KMS-11 (cell line): Measurements from ENCODE around the gene ZFP36L2.

Experiments used
- H2AFZ ChIP-seq: fragments of 200-600 bp; sonication (generic); 2 replicates; pipeline ENCODE4 v1.6.1; 2016; ENCODE audit warnings: antibody characterized with exemption, mixed run types, low read depth
- H3K27ac ChIP-seq: fragments of 200-600 bp; sonication (generic); 2 replicates; pipeline ENCODE4 v1.6.1; 2016; ENCODE audit warnings: mild to moderate bottlenecking, mixed run types
- H3K27me3 ChIP-seq: fragments of 200-600 bp; sonication (generic); 2 replicates; pipeline ENCODE4 v1.6.1; 2017; ENCODE audit warnings: mild to moderate bottlenecking, low read depth, mixed run types, moderate library complexity; ENCODE audit not compliant: insufficient read depth
- H3K36me3 ChIP-seq: fragments of 200-600 bp; sonication (generic); 2 replicates; pipeline ENCODE4 v1.6.1; 2017; ENCODE audit warnings: mild to moderate bottlenecking, mixed run types; ENCODE audit not compliant: insufficient read depth
- H3K4me1 ChIP-seq: fragments of 200-600 bp; sonication (generic); 2 replicates; pipeline ENCODE4 v1.6.1; 2016; ENCODE audit warnings: mild to moderate bottlenecking, low read depth, mixed run types; ENCODE audit not compliant: poor library complexity, severe bottlenecking
- H3K4me2 ChIP-seq: fragments of 200-600 bp; sonication (generic); 2 replicates; pipeline ENCODE4 v1.7.0; 2016; ENCODE audit warnings: mild to moderate bottlenecking, mixed run types
- H3K4me3 ChIP-seq: fragments of 200-600 bp; sonication (generic); IDR thresholded peaks from 2 replicates; pipeline ENCODE4 v1.6.1; 2017; ENCODE audit warnings: low read depth, low read length, mixed read lengths; ENCODE audit not compliant: insufficient read depth
- H3K79me2 ChIP-seq: fragments of 200-600 bp; sonication (generic); 2 replicates; pipeline ENCODE4 v1.6.1; 2016; ENCODE audit warnings: low read depth, mixed run types; ENCODE audit not compliant: insufficient read depth
- H3K9ac ChIP-seq: fragments of 200-600 bp; sonication (generic); 2 replicates; pipeline ENCODE4 v1.6.1; 2016; ENCODE audit warnings: mild to moderate bottlenecking, mixed run types
- H4K20me1 ChIP-seq: fragments of 200-600 bp; sonication (generic); 2 replicates; pipeline ENCODE4 v1.6.1; 2016; ENCODE audit warnings: mild to moderate bottlenecking, mixed run types; ENCODE audit not compliant: insufficient read depth
- CTCF ChIP-seq: fragments of 200-600 bp; sonication (generic); conservative IDR thresholded peaks from 2 replicates; pipeline ENCODE4 v1.6.1; 2017; ENCODE audit warnings: low read depth, mild to moderate bottlenecking, antibody characterized with exemption, low read length, moderate library complexity, mixed read lengths

The ZFP36L2 gene

DNA sequence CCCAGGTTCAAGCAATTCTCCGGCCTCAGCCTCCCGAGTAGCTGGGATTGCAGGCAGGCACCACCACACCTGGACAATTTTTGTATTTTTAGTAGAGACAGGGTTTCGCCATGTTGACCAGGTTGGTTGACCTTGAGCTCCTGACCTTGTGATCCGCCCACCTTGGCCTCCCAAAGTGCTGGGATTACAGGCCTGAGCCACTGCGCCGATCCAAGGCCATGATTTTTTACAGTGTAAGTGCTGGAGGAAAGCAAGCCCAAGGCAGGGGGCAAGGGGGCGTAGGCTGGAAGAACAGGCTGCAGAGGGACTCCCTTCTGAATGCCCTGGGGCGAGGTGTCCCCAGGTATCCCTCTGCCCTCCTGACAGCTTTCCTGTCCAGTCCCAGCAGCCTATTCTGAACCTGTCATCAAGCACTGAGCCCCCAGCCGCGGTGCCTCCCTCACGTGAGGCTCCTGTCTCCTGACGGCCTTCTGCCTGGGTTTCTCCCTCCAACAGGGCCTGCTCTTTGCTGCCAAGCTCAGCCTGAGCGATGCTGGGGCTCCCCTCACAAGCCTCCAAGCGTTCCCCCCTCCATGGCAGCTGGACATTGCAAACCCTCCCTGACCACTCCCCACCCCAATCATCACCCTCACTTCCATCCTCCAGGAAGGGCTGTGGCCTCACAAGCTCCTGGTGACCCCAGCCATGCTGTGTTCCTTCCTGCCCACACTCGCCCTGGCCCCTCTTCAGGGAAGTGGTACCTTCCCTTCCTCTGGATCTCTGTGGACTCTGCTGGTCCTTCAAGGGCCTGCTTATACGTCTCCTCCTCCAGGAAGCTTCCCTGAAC lies 37.6 kb downstream of the ZFP36L2 start:
- no peak for TF ChIP-seq CTCF
- Histone ChIP-seq H3K4me2 (no peak overlapping the region), H2AFZ (no peak overlapping the region), H3K9ac (no peak overlapping the region), H3K27ac (no peak overlapping the region), H3K79me2 (no peaks in the 10 kb centered on the region), H4K20me1 (no peaks in the 10 kb centered on the region), H3K4me1 (peaks cover 5% of the 10 kb centered on the region), H3K4me3 (no peak overlapping the region), H3K27me3 (no peaks in the 10 kb centered on the region), H3K36me3 (no peaks in the 10 kb centered on the region)

DNA sequence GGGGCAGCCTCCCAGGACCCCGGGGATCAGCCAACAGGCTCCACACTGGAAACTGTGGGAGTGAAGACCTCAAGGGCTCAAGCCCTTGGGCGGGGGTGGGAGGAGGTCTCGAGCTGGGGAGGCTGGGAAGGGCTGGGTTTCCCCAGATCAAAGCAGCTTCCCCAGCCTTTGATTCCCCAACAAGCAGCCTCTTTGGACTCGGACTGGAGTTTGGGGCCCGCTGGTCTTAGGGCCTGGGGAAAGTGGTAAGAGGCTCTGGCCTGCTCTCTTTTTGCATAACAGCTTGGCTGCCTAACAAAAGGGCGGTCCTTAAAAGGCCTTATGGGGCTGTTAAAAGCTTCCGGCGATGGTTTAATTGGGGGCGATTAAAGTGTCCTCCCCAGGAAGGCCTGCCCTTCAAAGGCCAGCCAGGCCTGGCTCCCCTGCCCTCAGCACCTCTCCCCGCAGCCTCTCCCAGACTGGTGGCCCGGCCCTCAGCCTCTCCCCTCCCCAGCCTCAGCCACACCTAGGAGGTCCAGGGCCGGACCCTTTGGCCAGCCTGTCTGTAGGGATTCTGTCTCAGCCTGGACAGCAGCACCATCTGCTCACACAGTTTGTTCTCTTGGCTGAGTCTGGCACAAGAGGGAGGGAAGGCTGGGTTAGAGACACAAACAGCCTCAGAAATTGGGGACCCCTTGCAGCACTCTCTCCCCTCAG lies 39.6 kb downstream of the ZFP36L2 start:
- TF ChIP-seq CTCF, result no peak
- Histone ChIP-seq H3K27me3 (no peaks in the 10 kb centered on the region), H3K9ac (no peak overlapping the region), H2AFZ (no peak overlapping the region), H4K20me1 (no peaks in the 10 kb centered on the region), H3K4me3 (no peak overlapping the region), H3K4me2 (no peak overlapping the region), H3K27ac (no peak overlapping the region), H3K36me3 (no peaks in the 10 kb centered on the region), H3K79me2 (no peaks in the 10 kb centered on the region), H3K4me1 (no peaks in the 10 kb centered on the region)

DNA sequence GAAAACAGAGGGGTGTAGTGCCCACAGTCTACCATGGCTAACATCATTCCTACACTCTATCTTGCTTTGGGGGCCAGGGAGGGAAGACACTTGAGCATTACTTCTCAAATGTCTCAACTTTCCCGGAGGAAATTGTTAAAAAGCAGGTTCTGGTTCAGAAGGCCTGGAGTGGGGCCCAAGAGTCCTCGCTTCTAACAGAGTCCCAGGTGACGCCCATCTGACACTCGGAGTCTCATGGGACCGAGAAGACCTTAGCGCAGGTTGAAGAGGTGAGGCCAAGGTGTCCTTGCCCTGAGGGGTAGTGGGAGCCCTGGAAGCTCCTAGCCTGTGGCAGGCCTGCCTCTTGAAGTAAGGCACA lies 40.1 kb downstream of the ZFP36L2 start:
- Histone ChIP-seq H2AFZ (no peak overlapping the region), H3K9ac (no peak overlapping the region), H3K4me3 (no peak overlapping the region), H3K79me2 (no peaks in the 10 kb centered on the region), H3K27ac (no peak overlapping the region), H3K27me3 (no peaks in the 10 kb centered on the region), H3K4me1 (no peaks in the 10 kb centered on the region), H3K36me3 (no peaks in the 10 kb centered on the region), H4K20me1 (no peaks in the 10 kb centered on the region), H3K4me2 (no peak overlapping the region)
- no peak for TF ChIP-seq CTCF

- H3K9ac ChIP-seq, result no peak overlapping the region
- no peaks in the 10 kb centered on the region for H3K79me2 ChIP-seq
- no peaks in the 10 kb centered on the region for H3K36me3 ChIP-seq
- H3K27ac ChIP-seq, result no peak overlapping the region
- no peaks in the 10 kb centered on the region for H3K27me3 ChIP-seq
- H3K4me2 ChIP-seq, result no peak overlapping the region
- no peak overlapping the region for H2AFZ ChIP-seq
- no peaks in the 10 kb centered on the region for H4K20me1 ChIP-seq
- no peak overlapping the region for H3K4me3 ChIP-seq
- H3K4me1 ChIP-seq, result no peaks in the 10 kb centered on the region
- no peak for TF ChIP-seq CTCF
Observed at GRCh38 chr2:43185146-43185545, 41.3 kb downstream of the ZFP36L2 start.
